ENCODE data around the gene PKIG. TPM values are rescaled to one million over a fixed set of nuclear protein-coding genes. Genes with fewer than 3 reads are reported as not detected.

The PKIG gene
- 100 to 1,000 TPM; 125 to 186 TPM for total RNA-seq

GRCh38 chr20:44582311-44583025 lies at the start of gene PKIG:
PKIG (plus strand) TSS chr20:44582579; CDS start chr20:44614557, 31,978 bp downstream.
- TF ChIP-seq, protein P1, sequence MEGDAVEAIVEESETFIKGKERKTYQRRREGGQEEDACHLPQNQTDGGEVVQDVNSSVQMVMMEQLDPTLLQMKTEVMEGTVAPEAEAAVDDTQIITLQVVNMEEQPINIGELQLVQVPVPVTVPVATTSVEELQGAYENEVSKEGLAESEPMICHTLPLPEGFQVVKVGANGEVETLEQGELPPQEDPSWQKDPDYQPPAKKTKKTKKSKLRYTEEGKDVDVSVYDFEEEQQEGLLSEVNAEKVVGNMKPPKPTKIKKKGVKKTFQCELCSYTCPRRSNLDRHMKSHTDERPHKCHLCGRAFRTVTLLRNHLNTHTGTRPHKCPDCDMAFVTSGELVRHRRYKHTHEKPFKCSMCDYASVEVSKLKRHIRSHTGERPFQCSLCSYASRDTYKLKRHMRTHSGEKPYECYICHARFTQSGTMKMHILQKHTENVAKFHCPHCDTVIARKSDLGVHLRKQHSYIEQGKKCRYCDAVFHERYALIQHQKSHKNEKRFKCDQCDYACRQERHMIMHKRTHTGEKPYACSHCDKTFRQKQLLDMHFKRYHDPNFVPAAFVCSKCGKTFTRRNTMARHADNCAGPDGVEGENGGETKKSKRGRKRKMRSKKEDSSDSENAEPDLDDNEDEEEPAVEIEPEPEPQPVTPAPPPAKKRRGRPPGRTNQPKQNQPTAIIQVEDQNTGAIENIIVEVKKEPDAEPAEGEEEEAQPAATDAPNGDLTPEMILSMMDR (IDR thresholded peaks at IDR 0.05), result no peak
- DNase-seq (ENCODE audit: low spot score), result no peak
- Histone ChIP-seq H3K9me3 (no peaks in the 10 kb centered on the region), H3K27ac (peak within 1 kb of the TSS; percentile 88 to 91), H3K4me1 (ENCODE audit: control insufficient read depth in 1 of 2, low read depth in 2 of 2) (peaks cover 25 to 70% of the 10 kb centered on the region in 2 donors), H3K4me3 (peak within 1 kb of the TSS; percentile 69), H3K36me3 (no peaks in the 10 kb centered on the region), H3K27me3 (replicated peaks; ENCODE audit: insufficient read depth) (no peaks in the 10 kb centered on the region)
- ATAC-seq (ENCODE audit: insufficient number of reproducible peaks, low FRiP score, low read depth), result peak; percentile 66

GRCh38 chr20:44532981-44533331 lies 49.4 kb upstream of the PKIG start:
- Histone ChIP-seq H3K4me1 (ENCODE audit: control insufficient read depth in 1 of 2, low read depth in 2 of 2) (peaks cover 7 to 20% of the 10 kb centered on the region in 2 donors), H3K27ac (peak overlapping the region in 1 of 2 donors; percentile 38)
- no peak for ATAC-seq (ENCODE audit: insufficient number of reproducible peaks, low FRiP score, low read depth)

GRCh38 chr20:44533928-44534327 lies 48.5 kb upstream of the PKIG start:
- no peak for DNase-seq (ENCODE audit: low spot score)
- no peak for ATAC-seq (ENCODE audit: insufficient number of reproducible peaks, low FRiP score, low read depth)
- H3K27me3 ChIP-seq (replicated peaks; ENCODE audit: insufficient read depth), result no peaks in the 10 kb centered on the region
- peaks cover 7 to 20% of the 10 kb centered on the region in 2 donors for H3K4me1 ChIP-seq (ENCODE audit: control insufficient read depth in 1 of 2, low read depth in 2 of 2)
- H3K9me3 ChIP-seq, result no peaks in the 10 kb centered on the region
- no peak overlapping the region for H3K27ac ChIP-seq
- H3K4me3 ChIP-seq, result no peak overlapping the region
- TF ChIP-seq, protein P1 (IDR thresholded peaks at IDR 0.05), result no peak
- H3K36me3 ChIP-seq, result no peaks in the 10 kb centered on the region

More at GRCh38 chr20:44532981-44533331, 49.4 kb upstream of the PKIG start:
- no peaks in the 10 kb centered on the region for H3K36me3 ChIP-seq
- no peaks in the 10 kb centered on the region for H3K27me3 ChIP-seq (replicated peaks; ENCODE audit: insufficient read depth)
- TF ChIP-seq, protein P1 (IDR thresholded peaks at IDR 0.05), result no peak
- peak overlapping the region; percentile 96 for H3K4me3 ChIP-seq
- H3K9me3 ChIP-seq, result no peaks in the 10 kb centered on the region
- DNase-seq (ENCODE audit: low spot score), result no peak

DNA sequence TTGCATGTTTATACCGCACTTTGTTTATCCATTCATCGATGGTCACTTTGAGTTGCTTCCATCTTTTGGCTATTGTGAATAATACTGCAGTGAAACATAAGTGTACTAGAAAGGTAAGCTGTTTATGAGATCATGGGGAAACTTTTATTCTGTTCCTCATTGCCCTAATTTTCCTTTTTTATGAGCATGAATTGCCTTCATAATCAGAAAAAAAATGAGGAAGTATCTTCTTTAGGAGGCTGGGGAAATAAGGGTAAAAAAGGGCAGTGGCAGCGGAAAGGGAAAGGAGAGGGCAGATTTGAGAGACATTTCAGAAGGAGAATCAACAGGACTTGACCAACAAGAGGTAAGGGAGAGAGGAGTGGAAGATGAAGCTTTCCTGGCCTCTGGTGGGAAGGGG lies 46.2 kb upstream of the PKIG start:
- DNase-seq (ENCODE audit: low spot score) (no peak), ATAC-seq (ENCODE audit: insufficient number of reproducible peaks, low FRiP score, low read depth) (no peak)
- Histone ChIP-seq H3K4me1 (ENCODE audit: control insufficient read depth in 1 of 2, low read depth in 2 of 2) (peaks cover 12 to 21% of the 10 kb centered on the region in 2 donors), H3K36me3 (no peaks in the 10 kb centered on the region), H3K27me3 (replicated peaks; ENCODE audit: insufficient read depth) (no peaks in the 10 kb centered on the region), H3K9me3 (no peaks in the 10 kb centered on the region), H3K27ac (no peak overlapping the region), H3K4me3 (no peak overlapping the region)
- TF ChIP-seq, protein P1 (IDR thresholded peaks at IDR 0.05), result no peak

- ATAC-seq (ENCODE audit: insufficient number of reproducible peaks, low FRiP score, low read depth) (no peak), DNase-seq (ENCODE audit: low spot score) (no peak)
- Histone ChIP-seq H3K9me3 (no peaks in the 10 kb centered on the region), H3K36me3 (no peaks in the 10 kb centered on the region), H3K4me3 (no peak overlapping the region), H3K27ac (no peak overlapping the region), H3K4me1 (ENCODE audit: control insufficient read depth in 1 of 2, low read depth in 2 of 2) (peaks cover 7 to 9% of the 10 kb centered on the region in 2 donors), H3K27me3 (replicated peaks; ENCODE audit: insufficient read depth) (no peaks in the 10 kb centered on the region)
- TF ChIP-seq, protein P1 (IDR thresholded peaks at IDR 0.05), result no peak
Observed at GRCh38 chr20:44537993-44538392, 44.4 kb upstream of the PKIG start.

Data from thoracic aorta (tissue), 2 donors.